Measurements from ENCODE around the gene SNX3. TPM values are rescaled to one million over a fixed set of nuclear protein-coding genes. Genes with fewer than 3 reads are reported as not detected.

Gene SNX3
- total RNA-seq, 1 donor from 2014 or later = 245 TPM

- no peak overlapping the region for H3K27ac ChIP-seq (replicated peaks)
- intact Hi-C loops (cut with micrococcal nuclease) = no loop called here
- no peak overlapping the region for H3K4me3 ChIP-seq
- TF ChIP-seq CTCF (IDR thresholded peaks at IDR 0.05; ENCODE audit: borderline replicate concordance) = no peak
- no peaks in the 10 kb centered on the region for H3K27me3 ChIP-seq (ENCODE audit: low read depth)
- no peaks in the 10 kb centered on the region for H3K9me3 ChIP-seq (replicated peaks)
- peaks cover 5% of the 10 kb centered on the region for H3K36me3 ChIP-seq
- DNase-seq = no peak
- peaks cover 21% of the 10 kb centered on the region for H3K4me1 ChIP-seq
These were observed 24.0 kb downstream of the SNX3 start for GRCh38 chr6:108236791-108237190.

GRCh38 chr6:108235127-108235526 lies 25.7 kb downstream of the SNX3 start:
- no peak for DNase-seq
- Histone ChIP-seq H3K36me3 (peaks cover 5% of the 10 kb centered on the region), H3K9me3 (replicated peaks) (no peaks in the 10 kb centered on the region), H3K27me3 (ENCODE audit: low read depth) (no peaks in the 10 kb centered on the region), H3K4me3 (no peak overlapping the region), H3K4me1 (peaks cover 25% of the 10 kb centered on the region), H3K27ac (replicated peaks) (no peak overlapping the region)
- intact Hi-C loops (cut with micrococcal nuclease) = no loop called here
- no peak for TF ChIP-seq CTCF (IDR thresholded peaks at IDR 0.05; ENCODE audit: borderline replicate concordance)

GRCh38 chr6:108228416-108228815 lies 32.4 kb downstream of the SNX3 start:
- H3K9me3 ChIP-seq (replicated peaks) = no peaks in the 10 kb centered on the region
- intact Hi-C loops (cut with micrococcal nuclease) = no loop called here
- H3K27me3 ChIP-seq (ENCODE audit: low read depth) = no peaks in the 10 kb centered on the region
- no peak for TF ChIP-seq CTCF (IDR thresholded peaks at IDR 0.05; ENCODE audit: borderline replicate concordance)
- H3K27ac ChIP-seq (replicated peaks) = no peak overlapping the region
- H3K4me1 ChIP-seq = peaks cover 17% of the 10 kb centered on the region
- no peak for DNase-seq
- no peak overlapping the region for H3K4me3 ChIP-seq
- peaks cover 8% of the 10 kb centered on the region for H3K36me3 ChIP-seq

GRCh38 chr6:108227290-108227689 lies 33.5 kb downstream of the SNX3 start:
- peaks cover 14% of the 10 kb centered on the region for H3K36me3 ChIP-seq
- no peak for DNase-seq
- no peak overlapping the region for H3K27ac ChIP-seq (replicated peaks)
- peaks cover 9% of the 10 kb centered on the region for H3K4me1 ChIP-seq
- no peak for TF ChIP-seq CTCF (IDR thresholded peaks at IDR 0.05; ENCODE audit: borderline replicate concordance)
- no peaks in the 10 kb centered on the region for H3K9me3 ChIP-seq (replicated peaks)
- no peak overlapping the region for H3K4me3 ChIP-seq
- no peaks in the 10 kb centered on the region for H3K27me3 ChIP-seq (ENCODE audit: low read depth)
- intact Hi-C loops (cut with micrococcal nuclease) = no loop called here

GRCh38 chr6:108222504-108222903 lies 38.3 kb downstream of the SNX3 start:
- intact Hi-C loops (cut with micrococcal nuclease) = no loop called here
- TF ChIP-seq CTCF (IDR thresholded peaks at IDR 0.05; ENCODE audit: borderline replicate concordance) = no peak

GRCh38 chr6:108222064-108222463 lies 38.8 kb downstream of the SNX3 start:
- DNase-seq = no peak
- TF ChIP-seq CTCF (IDR thresholded peaks at IDR 0.05; ENCODE audit: borderline replicate concordance) = no peak
- intact Hi-C loops (cut with micrococcal nuclease) = no loop called here
- no peaks in the 10 kb centered on the region for H3K9me3 ChIP-seq (replicated peaks)
- no peaks in the 10 kb centered on the region for H3K4me1 ChIP-seq
- H3K27me3 ChIP-seq (ENCODE audit: low read depth) = no peaks in the 10 kb centered on the region
- peaks cover 56% of the 10 kb centered on the region for H3K36me3 ChIP-seq
- no peak overlapping the region for H3K27ac ChIP-seq (replicated peaks)
- H3K4me3 ChIP-seq = no peak overlapping the region

More at GRCh38 chr6:108222504-108222903, 38.3 kb downstream of the SNX3 start:
- Histone ChIP-seq H3K9me3 (replicated peaks) (no peaks in the 10 kb centered on the region), H3K27me3 (ENCODE audit: low read depth) (no peaks in the 10 kb centered on the region), H3K4me3 (no peak overlapping the region), H3K36me3 (peaks cover 52% of the 10 kb centered on the region), H3K27ac (replicated peaks) (no peak overlapping the region), H3K4me1 (no peaks in the 10 kb centered on the region)
- no peak for DNase-seq

All from left ventricle myocardium inferior (tissue), 1 donor.